ENCODE data around the gene TGM3. TPM values are rescaled to one million over a fixed set of nuclear protein-coding genes. Genes with fewer than 3 reads are reported as not detected.

TGM3 gene
- total and polyA plus RNA-seq, 2 of the 4 experiments (the other 2 are of a cell fraction): not detected

DNA sequence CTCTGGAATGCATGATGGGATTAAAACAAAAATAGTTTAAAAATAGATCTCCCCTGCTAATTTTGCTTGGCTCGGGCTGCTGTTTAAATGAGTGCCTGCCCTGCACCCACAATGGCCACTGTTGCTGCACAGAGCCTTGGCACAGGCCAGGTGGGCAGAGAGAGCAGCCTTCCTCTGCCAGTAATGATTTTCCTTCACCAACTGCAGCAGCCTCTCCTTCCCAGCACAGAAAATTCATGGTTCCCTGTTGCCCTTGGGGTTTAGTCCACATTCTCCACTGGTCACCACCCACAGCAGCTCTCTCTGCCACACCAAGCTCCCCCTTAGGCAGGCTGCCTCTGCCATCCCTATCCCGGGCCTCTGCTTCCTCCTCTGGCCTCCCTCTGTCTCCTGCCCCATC is 30.2 kb downstream of the TGM3 start:
- Histone ChIP-seq H4K20me1 (ENCODE audit: insufficient read depth, low read length) (no peaks in the 10 kb centered on the region), H2BK15ac (ENCODE audit: low read depth, low read length) (no peak overlapping the region), H3K36me3 (ENCODE audit: control insufficient read depth, insufficient read depth, low read length) (no peaks in the 10 kb centered on the region), H3K9ac (ENCODE audit: low read depth, low read length) (no peak overlapping the region), H3K23ac (ENCODE audit: low read depth, low read length) (no peak overlapping the region), H4K8ac (ENCODE audit: low read depth in 2 of 2, low read length in 2 of 2) (no peak overlapping the region), H4K5ac (ENCODE audit: low read depth, low read length) (no peak overlapping the region), H3K18ac (ENCODE audit: low read depth, low read length) (no peak overlapping the region), H3K79me1 (ENCODE audit: low read depth in 1 of 2, low read length in 2 of 2) (no peaks in the 10 kb centered on the region), H4K91ac (ENCODE audit: insufficient read depth, low read depth, low read length) (no peak overlapping the region), H3K56ac (ENCODE audit: extremely low read depth, insufficient read depth, low read length) (no peak overlapping the region), H2BK5ac (ENCODE audit: low read depth, low read length, poor library complexity, severe bottlenecking) (no peak overlapping the region), H3K4ac (ENCODE audit: low read depth, low read length) (no peak overlapping the region), H3K27ac (ENCODE audit: insufficient read depth, low read length) (no peak overlapping the region), H2BK20ac (ENCODE audit: low read depth, low read length) (no peak overlapping the region), H2AK5ac (ENCODE audit: low read depth, low read length) (no peak overlapping the region), H2AFZ (replicated peaks; ENCODE audit: low read length, poor library complexity) (no peak overlapping the region), H3K9me1 (ENCODE audit: insufficient read depth, low read length) (no peaks in the 10 kb centered on the region), H3K14ac (replicated peaks; ENCODE audit: low read depth, low read length) (no peak overlapping the region), H2BK120ac (ENCODE audit: low read depth, low read length) (no peak overlapping the region), H2AK9ac (replicated peaks; ENCODE audit: low read depth, low read length, poor library complexity) (no peak overlapping the region), H3K27me3 (ENCODE audit: control insufficient read depth, insufficient read depth, low read length) (peaks cover 3% of the 10 kb centered on the region; the same call in 1 of the 2 replicates), H3K9me3 (ENCODE audit: control insufficient read depth, insufficient read depth, low read length) (no peaks in the 10 kb centered on the region), H3K4me2 (ENCODE audit: low read depth, low read length) (no peak overlapping the region), H3K4me1 (ENCODE audit: control insufficient read depth, insufficient read depth, low read length) (no peaks in the 10 kb centered on the region), H3K4me3 (ENCODE audit: insufficient read depth, low read depth, low read length) (no peak overlapping the region)
- BruUV-seq (replicated peaks): no TSS peak
- in situ Hi-C loops (cut with MboI; ENCODE audit: low sequenced_read_pairs): no loop called here
- ChIA-PET POLR2A (ENCODE audit: unreplicated experiment) (no interaction called here), CTCF (no interaction called here)
- DNase-seq (no peak), ATAC-seq (ENCODE audit: low read depth) (no peak)
- TF ChIP-seq RCOR1 (IDR thresholded peaks at IDR 0.05; ENCODE audit: insufficient replicate concordance, low read length): no peak
- no peak for TF ChIP-seq FOS (IDR thresholded peaks at IDR 0.05; ENCODE audit: low read depth, low read length)
- TF ChIP-seq, protein P1, sequence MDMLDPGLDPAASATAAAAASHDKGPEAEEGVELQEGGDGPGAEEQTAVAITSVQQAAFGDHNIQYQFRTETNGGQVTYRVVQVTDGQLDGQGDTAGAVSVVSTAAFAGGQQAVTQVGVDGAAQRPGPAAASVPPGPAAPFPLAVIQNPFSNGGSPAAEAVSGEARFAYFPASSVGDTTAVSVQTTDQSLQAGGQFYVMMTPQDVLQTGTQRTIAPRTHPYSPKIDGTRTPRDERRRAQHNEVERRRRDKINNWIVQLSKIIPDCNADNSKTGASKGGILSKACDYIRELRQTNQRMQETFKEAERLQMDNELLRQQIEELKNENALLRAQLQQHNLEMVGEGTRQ (IDR thresholded peaks at IDR 0.05; ENCODE audit: low read depth, low read length): no peak
- no peak for TF ChIP-seq RAD21 (IDR thresholded peaks at IDR 0.05; ENCODE audit: low read length)
- TF ChIP-seq POLR2A (IDR thresholded peaks at IDR 0.05; ENCODE audit: low read depth, low read length): no peak
- TF ChIP-seq MXI1 (IDR thresholded peaks at IDR 0.05; ENCODE audit: borderline replicate concordance, low read depth, low read length): no peak
- WGBS, 2 experiments (ENCODE audit: extremely low coverage in 2 of 2, insufficient read length in 1 of 2): 40% methylated on average over 1 of the region's 2 CpGs; no CpG with 5 or more reads in 1 of the 2 experiments
- intact Hi-C loops (cut with micrococcal nuclease): no loop called here
- dilution Hi-C loops (cut with HindIII; ENCODE audit: low sequenced_read_pairs, unreplicated experiment): no loop called here
